HG03060 (cell line): ENCODE measurements around the gene SLC46A2.

ENCODE experiments used
- ATAC-seq: cut with Tn5 transposase; IDR thresholded peaks from one replicate; pipeline ENCODE4 v1.9.1; 2021; ENCODE audit warnings: low read depth, moderate number of reproducible peaks; ENCODE audit not compliant: unreplicated experiment

Gene SLC46A2

GRCh38 chr9:112831969-112832368 lies 58.7 kb downstream of the SLC46A2 start:
- no peak for ATAC-seq

DNA sequence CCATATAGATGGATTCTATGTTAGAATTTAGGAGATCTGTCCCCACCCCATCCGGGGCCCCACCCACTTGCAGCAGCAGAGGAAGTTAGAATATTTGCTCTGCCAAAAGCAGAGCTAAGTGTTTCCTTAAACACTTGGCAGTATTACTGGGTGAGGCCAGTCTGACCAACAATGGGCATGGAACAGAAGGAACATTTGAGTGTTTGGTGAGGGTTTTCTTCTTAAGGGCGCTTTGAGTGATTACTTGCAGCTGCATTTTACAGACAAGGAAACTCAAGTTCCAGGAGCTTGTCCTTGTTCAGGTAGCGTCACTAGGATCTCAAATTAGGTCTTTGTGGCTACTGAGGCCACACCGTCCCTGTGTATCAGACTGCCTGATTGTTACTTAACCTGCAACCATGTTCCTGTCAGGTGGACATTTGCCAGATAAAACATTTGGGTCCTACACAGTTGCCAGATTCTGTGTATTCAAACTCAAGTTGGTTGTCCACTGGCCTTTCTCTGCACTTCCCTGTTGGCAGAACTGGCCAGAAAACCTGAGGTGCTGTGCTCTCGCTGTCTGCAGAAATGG lies 59.3 kb downstream of the SLC46A2 start:
- ATAC-seq: no peak
